Heart right ventricle (tissue), 16 donors: ENCODE results near the gene ENTREP3. TPM values are rescaled to one million over a fixed set of nuclear protein-coding genes. Genes with fewer than 3 reads are reported as not detected.

ENCODE experiments used
- ATAC-seq, 8 donors: fragments of 200-7000 bp; cut with Tn5 transposase; one replicate each; pipeline ENCODE4 v1.9.1; 2020; ENCODE audit warnings: mild to moderate bottlenecking in 8 of 8, moderate library complexity in 8 of 8, moderate number of reproducible peaks in 1 of 8
- DNase-seq, 2 donors: peaks; one replicate each; pipeline ENCODE4 v3.0.0-alpha.2; 2020
- H3K27ac ChIP-seq, 10 donors: fragments of 200-600 bp; sonication (generic) in 2 of 10; one replicate each; pipeline versions ENCODE4 v1.5.0 to v1.8.0; 2020 to 2022; ENCODE audit warnings: mild to moderate bottlenecking in 3 of 10
- H3K27me3 ChIP-seq, 7 donors: fragments of 200-600 bp; one replicate each; pipeline ENCODE4 v1.8.0; 2021 to 2022; ENCODE audit warnings: mild to moderate bottlenecking in 2 of 7
- H3K36me3 ChIP-seq, 9 donors: fragments of 200-600 bp; sonication (generic) in 1 of 9; one replicate each; pipeline versions ENCODE4 v1.5.0 to v1.8.0; 2020 to 2022; ENCODE audit warnings: mild to moderate bottlenecking in 2 of 9
- H3K4me1 ChIP-seq, 9 donors: fragments of 200-600 bp; sonication (generic) in 1 of 9; one replicate each; pipeline versions ENCODE4 v1.5.0 to v1.8.0; 2020 to 2022; ENCODE audit warnings: mild to moderate bottlenecking in 4 of 9
- H3K4me3 ChIP-seq, 10 donors: fragments of 200-600 bp; sonication (generic) in 2 of 10; one replicate each; pipeline versions ENCODE4 v1.5.0 to v1.8.0; 2020 to 2022; ENCODE audit warnings: mild to moderate bottlenecking in 7 of 10, moderate library complexity in 2 of 10
- H3K9me3 ChIP-seq, 11 donors: fragments of 200-600 bp in 10 of 11; sonication (generic) in 2 of 11; one replicate each; pipeline versions ENCODE4 v1.5.0 to v1.8.0; 2013 to 2022; ENCODE audit warnings: mild to moderate bottlenecking in 2 of 11, control low read depth in 1 of 11, moderate library complexity in 1 of 11
- CTCF ChIP-seq, 9 donors: fragments of 200-600 bp; sonication (generic) in 2 of 9; IDR thresholded peaks; one replicate each; pipeline versions ENCODE4 v1.5.0 to v1.8.0; 2021 to 2022; ENCODE audit warnings: antibody characterized with exemption in 9 of 9, mild to moderate bottlenecking in 5 of 9, moderate library complexity in 1 of 9
- WGBS, 2 donors: extraction: QIAGEN DNeasy Blood & Tissue Kit; methylation state at CpG; one replicate each; pipeline ENCODE4 v1.1.7; 2013; ENCODE audit warnings: inconsistent platforms in 1 of 2; 5-methylcytosine and 5-hydroxymethylcytosine counted together
- intact Hi-C, 10 donors: fragments of 100-400 bp; cut with DNase I; formaldehyde crosslinking; loops; one replicate each; pipeline versions ENCODE4 v1.11.1 to v1.14.2; 2022
- polyA plus RNA-seq, 2 donors: library from polyadenylated mRNA; stranded (reverse); fragments of 200-250 nt; gene quantifications; one replicate each; pipeline ENCODE4 v1.2.3, GENCODE V29; 2013
- total RNA-seq, 10 donors: library from RNA; stranded (reverse); fragmentation: NEBNext Ultra II Directional in 3 of 10; extraction: Animal tissue kit (Norgen Biotek cat#: 25700) in 3 of 10; gene quantifications; one replicate each; pipeline versions ENCODE4 v1.2.1 to v1.2.4, GENCODE V29; 2021 to 2023
- donor health status: Arrhythmogenic right ventricular cardiomyopathy.
- donor health status: ischemic (EF 13 %, LVEDD 7.1; RV severe dilation, severe dysfunction).
- donor health status: healthy with polysubstance abuse.
- donor health status: DM: no; HTN: yes; CAD: no.
- donor health status: DM: no; HTN: no; CAD: no.
- donor health status: ischemic (EF 25% LVEDD 6.9; RV normal size, moderate dysfunction).
- donor health status: ischemic (EF 25% LVEDD 5.7; RV mildly dilated, moderate dysfunction).
- donor health status: healthy.
- donor health status: DM: yes; HTN: yes; CAD: no.
- donor health status: Ischemic cardiomyopathy.
- donor health status: ischemic (EF 35%, LVEDD 5.7; RV mildly dilated, moderate dysfunction).
- donor health status: nonischemic (EF 11% LVEDD 7.7; RV severe dilation, severe dysfunction).
- donor health status: DM: yes; HTN: yes; CAD: no.
- donor health status: PGD.
- donor health status: ischemic (EF 29% LVEDD 5.4; RV normal size, mild dysfunction).
- donor health status: nonischemic (EF 23%, LVEDD 6.1; RV moderate dilation, normal function).

ENTREP3 gene
- total and polyA plus RNA-seq, 12 donors = 7.1 to 21.0 (median 11.3) TPM

- ATAC-seq (no peak), DNase-seq (no peak)
- intact Hi-C loops = loop anchor here in 7 of 10 donors (2.0 to 10.0 kb wide), 5 partner anchors 69 to 341 kb away; partner anchors contain the start of gene RUSC1 (in 5 of the 7)
- 67 to 75% methylated on average over 5 of the region's 5 CpGs for WGBS, 2 donors
- peak overlapping the region in 7 of 10 donors; percentile 78 to 99 (median 93) for H3K4me3 ChIP-seq
- H3K27ac ChIP-seq = peak overlapping the region in 7 of 10 donors; percentile 22 to 100 (median 97)
- no peaks in the 10 kb centered on the region for H3K27me3 ChIP-seq
- no peaks in the 10 kb centered on the region for H3K9me3 ChIP-seq
- TF ChIP-seq CTCF (IDR thresholded peaks at IDR 0.05) = no peak
- H3K4me1 ChIP-seq = peaks cover 12 to 44% (median 35%) of the 10 kb centered on the region in 9 donors
- peaks cover 0 to 32% (median 11%) of the 10 kb centered on the region in 9 donors for H3K36me3 ChIP-seq
These were observed 1.5 kb downstream of the ENTREP3 start for GRCh38 chr1:155253797-155254196.

- peak overlapping the region in 1 of 10 donors; percentile 80 for H3K4me3 ChIP-seq
- H3K4me1 ChIP-seq = peaks cover 12 to 44% (median 35%) of the 10 kb centered on the region in 9 donors
These were observed 2.1 kb downstream of the ENTREP3 start for GRCh38 chr1:155253208-155253607.

GRCh38 chr1:155251566-155251965 lies 3.7 kb downstream of the ENTREP3 start:
- WGBS, 2 donors = 75 to 85% methylated on average over 7 of the region's 7 CpGs
- Histone ChIP-seq H3K27me3 (no peaks in the 10 kb centered on the region), H3K9me3 (no peaks in the 10 kb centered on the region), H3K4me3 (no peak overlapping the region), H3K36me3 (peaks cover 0 to 28% (median 4%) of the 10 kb centered on the region in 9 donors), H3K27ac (peak overlapping the region in 2 of 10 donors; percentile 33 to 60), H3K4me1 (peaks cover 12 to 43% (median 35%) of the 10 kb centered on the region in 9 donors)
- intact Hi-C loops = loop anchor here in 8 of 10 donors (2.0 to 10.0 kb wide), 7 partner anchors 71 to 343 kb away; partner anchors contain the start of gene RUSC1 (in 5 of the 8)
- DNase-seq (no peak), ATAC-seq (no peak)
- TF ChIP-seq CTCF (IDR thresholded peaks at IDR 0.05) = no peak

More at GRCh38 chr1:155253208-155253607, 2.1 kb downstream of the ENTREP3 start:
- no peak for TF ChIP-seq CTCF (IDR thresholded peaks at IDR 0.05)
- intact Hi-C loops = loop anchor here in 6 of 10 donors (5.0 to 10.0 kb wide), 4 partner anchors 69 to 342 kb away; partner anchors contain the start of gene RUSC1 (in 5 of the 6)
- 83 to 86% methylated on average over 5 of the region's 5 CpGs for WGBS, 2 donors
- no peak for DNase-seq
- ATAC-seq = no peak
- H3K27me3 ChIP-seq = no peaks in the 10 kb centered on the region
- peak overlapping the region in 1 of 10 donors; percentile 100 for H3K27ac ChIP-seq
- H3K9me3 ChIP-seq = no peaks in the 10 kb centered on the region
- peaks cover 0 to 32% (median 6%) of the 10 kb centered on the region in 9 donors for H3K36me3 ChIP-seq

- peak in 8 of 9 donors; percentile 99 to 100 (median 100) for TF ChIP-seq CTCF (IDR thresholded peaks at IDR 0.05)
- Histone ChIP-seq H3K27me3 (no peaks in the 10 kb centered on the region), H3K9me3 (no peaks in the 10 kb centered on the region), H3K27ac (peak overlapping the region in 8 of 10 donors; percentile 15 to 90 (median 38)), H3K36me3 (peaks cover 0 to 25% (median 4%) of the 10 kb centered on the region in 9 donors), H3K4me1 (peaks cover 12 to 36% (median 29%) of the 10 kb centered on the region in 9 donors), H3K4me3 (peak overlapping the region in 7 of 10 donors; percentile 12 to 57 (median 37))
- DNase-seq = peak; percentile 93 to 95
- intact Hi-C loops = loop anchor here in 9 of 10 donors (1.0 to 10.0 kb wide), 10 partner anchors 71 to 344 kb away; partner anchors contain the start of gene RUSC1 (in 5 of the 9)
- peak; percentile 80 to 89 (median 84) for ATAC-seq
- 12 to 18% methylated on average over 23 of the region's 23 CpGs for WGBS, 2 donors
These were observed 4.4 kb downstream of the ENTREP3 start for GRCh38 chr1:155250633-155251449.
